K562 (cell line): ENCODE results near the gene CPNE9. TPM values are rescaled to one million over a fixed set of nuclear protein-coding genes. Genes with fewer than 3 reads are reported as not detected.

Experiments
- ATAC-seq: fragments of 200-7000 bp; cut with Tn5 transposase; 3 replicates; pipeline ENCODE4 v1.9.1; 2020; ENCODE audit warnings: moderate library complexity
- BruUV-seq: library from RNA; stranded (reverse); fragments of 400-500 nt; replicated peaks from 2 replicates; lab custom pipeline; 2021; lab: Mats Ljungman, UMichigan
- CTCF ChIA-PET: fragments of 300-600 bp; formaldehyde crosslinking; extraction: SDS; loops from one replicate; lab custom pipeline; 2021; ENCODE audit warnings: low intra/inter-chr PET ratio; lab: Yijun Ruan, JAX
- POLR2A ChIA-PET: fragments of 300-600, 350-650 bp; sonication (Branson Sonifier 250); formaldehyde crosslinking; extraction: SDS; loops from one replicate; lab custom pipeline; 2021; ENCODE audit warnings: antibody characterized with exemption, inconsistent platforms; lab: Yijun Ruan, JAX
- DNase-seq, 4 experiments: peaks; one replicate each; pipeline versions ENCODE4 v3.0.0 to v3.0.0-alpha.2; 2011 to 2018; ENCODE audit warnings: low spot score in 3 of 4, mixed read lengths in 3 of 4; ENCODE audit errors: extremely low read depth in 1 of 4
- FAIRE-seq: peaks from 2 replicates; lab custom pipeline; 2011; peaks lifted over from hg19 to GRCh38; lab: Jason Lieb, UNC
- H2AFZ ChIP-seq: 2 replicates; pipeline ENCODE4 v1.6.0; 2011; ENCODE audit warnings: low read depth, low read length, control low read depth, inconsistent platforms
- H3K27ac ChIP-seq: fragments of 200-600 bp; 3 replicates; pipeline ENCODE4 v1.8.0; 2011; ENCODE audit warnings: low read depth, mild to moderate bottlenecking, control low read depth, inconsistent platforms, low read length, moderate library complexity, mixed read lengths; ENCODE audit errors: extremely low read depth
- H3K27me3 ChIP-seq, 2 experiments: fragments of 300-600 bp in 1 of 2; 2 replicates in 1 of 2; 3 replicates in 1 of 2; pipeline versions ENCODE4 v1.6.0 to v1.8.0; 2011; ENCODE audit warnings: inconsistent platforms in 2 of 2, low read length in 2 of 2, mild to moderate bottlenecking in 1 of 2, mixed read lengths in 1 of 2, moderate library complexity in 1 of 2; ENCODE audit not compliant: control insufficient read depth in 2 of 2, insufficient read depth in 2 of 2
- H3K36me3 ChIP-seq: fragments of 300-600 bp; 3 replicates; pipeline ENCODE4 v1.8.0; 2011; ENCODE audit warnings: mild to moderate bottlenecking, low read length, inconsistent platforms; ENCODE audit not compliant: control insufficient read depth, insufficient read depth
- H3K4me1 ChIP-seq, 2 experiments: fragments of 200-600 bp in 1 of 2; replicated peaks in 1 of 2; 2 replicates in 1 of 2; 3 replicates in 1 of 2; pipeline versions ENCODE4 v1.5.1 to v1.8.0; 2011; ENCODE audit warnings: inconsistent platforms in 2 of 2, low read length in 2 of 2, mild to moderate bottlenecking in 1 of 2, mixed read lengths in 1 of 2, moderate library complexity in 1 of 2; ENCODE audit not compliant: control insufficient read depth in 2 of 2, insufficient read depth in 2 of 2
- H3K4me2 ChIP-seq: 2 replicates; pipeline ENCODE4 v1.6.1; 2011; ENCODE audit warnings: low read length, control low read depth, inconsistent platforms, mixed read lengths; ENCODE audit not compliant: insufficient read depth
- H3K4me3 ChIP-seq: fragments of 200-600 bp; sonication (generic), shearing (Covaris generic); 2 replicates; pipeline ENCODE4 v1.5.1; 2016; ENCODE audit warnings: control low read depth, inconsistent platforms
- H3K79me2 ChIP-seq: fragments of 200-600 bp; 3 replicates; pipeline ENCODE4 v1.8.0; 2011; ENCODE audit warnings: low read length, inconsistent platforms; ENCODE audit not compliant: control insufficient read depth, insufficient read depth
- H3K9ac ChIP-seq, 2 experiments: 2 replicates each; pipeline versions ENCODE4 v1.6.0 to v1.6.1; 2011; ENCODE audit warnings: low read depth in 2 of 2, low read length in 2 of 2, control low read depth in 1 of 2, inconsistent platforms in 1 of 2, mild to moderate bottlenecking in 1 of 2, mixed read lengths in 1 of 2; ENCODE audit not compliant: insufficient read depth in 1 of 2
- H3K9me1 ChIP-seq: one replicate; pipeline ENCODE4 v1.6.0; 2011; ENCODE audit warnings: inconsistent platforms, mild to moderate bottlenecking, low read length, moderate library complexity; ENCODE audit not compliant: control insufficient read depth, insufficient read depth
- H3K9me3 ChIP-seq: replicated peaks from 2 replicates; pipeline ENCODE4 v1.5.1; 2011; ENCODE audit warnings: low read depth, low read length, inconsistent platforms; ENCODE audit not compliant: control insufficient read depth, insufficient read depth
- H4K20me1 ChIP-seq: replicated peaks from 2 replicates; pipeline ENCODE4 v1.6.1; 2011; ENCODE audit warnings: low read length, inconsistent platforms, mixed read lengths; ENCODE audit not compliant: control insufficient read depth, insufficient read depth
- CCNT2 ChIP-seq: IDR thresholded peaks from 2 replicates; pipeline ENCODE4 v1.6.1; 2011; ENCODE audit warnings: borderline replicate concordance, low read depth, mild to moderate bottlenecking, moderate library complexity, mixed read lengths, low read length; ENCODE audit not compliant: insufficient read length; ENCODE audit errors: extremely low read depth
- FUS ChIP-seq: fragments of 200-400 bp; formaldehyde crosslinking; optimal IDR thresholded peaks from 2 replicates; pipeline ENCODE3; 2017; ENCODE audit warnings: low read depth, low read length
- GTF2F1 ChIP-seq: IDR thresholded peaks from 2 replicates; pipeline ENCODE4 v1.6.1; 2011; ENCODE audit warnings: low read depth, low read length, improper control_type of control experiment
- HEY1 ChIP-seq: fragments of 250-450 bp; sonication (Bioruptor Pico); IDR thresholded peaks from 2 replicates; pipeline ENCODE4 v1.5.0; 2020; ENCODE audit warnings: mild to moderate bottlenecking, moderate library complexity, borderline replicate concordance
- NONO ChIP-seq, 2 experiments: fragments of 200-400 bp in 1 of 2; fragments of 450-650 bp in 1 of 2; formaldehyde crosslinking in 1 of 2; IDR thresholded peaks; 2 replicates each; pipeline ENCODE4 v1.6.1; 2017; ENCODE audit warnings: low read depth in 2 of 2, mild to moderate bottlenecking in 2 of 2, moderate library complexity in 2 of 2, low read length in 1 of 2
- NR2F6 ChIP-seq: fragments of 450-650 bp; formaldehyde crosslinking; IDR thresholded peaks from 2 replicates; pipeline ENCODE4 v1.4.0; 2020; ENCODE audit warnings: mild to moderate bottlenecking
- RUNX1 ChIP-seq: sonication (generic); IDR thresholded peaks from 2 replicates; pipeline ENCODE4 v1.6.1; 2016; ENCODE audit warnings: antibody characterized with exemption, low read depth
- SUPT5H ChIP-seq: fragments of 450-650 bp; IDR thresholded peaks from 2 replicates; pipeline ENCODE4 v1.6.1; 2016
- TCF3 ChIP-seq: sonication (generic); formaldehyde crosslinking; IDR thresholded peaks from 2 replicates; pipeline ENCODE4 v1.4.0; 2020; ENCODE audit warnings: mild to moderate bottlenecking, missing genetic modification reagents
- ZKSCAN1 ChIP-seq: fragments of 150-350 bp; IDR thresholded peaks from 2 replicates; pipeline ENCODE4 v1.6.1; 2016; ENCODE audit warnings: low read depth, low read length
- ZKSCAN8 ChIP-seq: fragments of 200-800 bp; sonication (Bioruptor generic); IDR thresholded peaks from 2 replicates; pipeline ENCODE4 v1.6.1; 2016; ENCODE audit warnings: missing genetic modification characterization, missing compliant biosample characterization
- ZNF212 ChIP-seq: fragments of 450-650 bp; formaldehyde crosslinking; IDR thresholded peaks from 2 replicates; pipeline ENCODE4 v1.4.0; 2020; ENCODE audit warnings: mild to moderate bottlenecking
- WGBS: fragments of 100-300 bp; shearing (Covaris generic); methylation state at CpG from one replicate; pipeline ENCODE4 v1.1.6; 2016; ENCODE audit warnings: low coverage, mixed read lengths; ENCODE audit not compliant: insufficient coverage; ENCODE audit errors: missing lambda C conversion rate; 5-methylcytosine and 5-hydroxymethylcytosine counted together
- in situ Hi-C: fragments of 300-500 bp; cut with MboI; formaldehyde crosslinking; loops from 4 replicates; pipeline ENCODE4 v1.15.0; 2018; ENCODE audit warnings: inconsistent platforms, mixed read lengths
- intact Hi-C: fragments of 100-400 bp; cut with micrococcal nuclease; formaldehyde crosslinking; loops from 2 replicates; pipeline ENCODE4 v1.14.2; 2022
- polyA plus RNA-seq, 8 experiments: library from polyadenylated mRNA; depleted of rRNA in 4 of 8; stranded (reverse) in 5 of 8; unstranded in 3 of 8; fragments of >200 nt; fragmentation: Nextera tagmentation in 2 of 8; fragmentation: Illumina TruSeq in 1 of 8; extraction: Ambion mirVana in 2 of 8; extraction: Trizol in 1 of 8; gene quantifications; 2 replicates each; pipeline versions ENCODE4 v1.2.1 to v1.2.3, GENCODE V29; 2011 to 2014; ENCODE audit warnings: inconsistent platforms in 1 of 8, missing spikeins in 1 of 8
- total RNA-seq, 7 experiments: library from RNA; depleted of rRNA in 6 of 7; stranded (reverse); fragments of >200 nt in 6 of 7; fragmentation: Illumina TruSeq in 2 of 7; extraction: Trizol in 2 of 7; gene quantifications; 2 replicates each; pipeline versions ENCODE4 v1.2.1 to v1.2.3, GENCODE V29; 2011 to 2021; ENCODE audit warnings: low replicate concordance in 1 of 7
- TF ChIP-seq, protein P1 (sequence below): fragments of 450-650 bp; IDR thresholded peaks from 2 replicates; pipeline ENCODE4 v1.6.1; 2016; ENCODE audit warnings: low read depth

The CPNE9 gene
- total and polyA plus RNA-seq, 9 of the 15 experiments (the other 6 are each of a cell fraction or from before 2014, with no cell fraction given): 0.22 to 0.56 (median 0.29) TPM; not detected in 3

DNA sequence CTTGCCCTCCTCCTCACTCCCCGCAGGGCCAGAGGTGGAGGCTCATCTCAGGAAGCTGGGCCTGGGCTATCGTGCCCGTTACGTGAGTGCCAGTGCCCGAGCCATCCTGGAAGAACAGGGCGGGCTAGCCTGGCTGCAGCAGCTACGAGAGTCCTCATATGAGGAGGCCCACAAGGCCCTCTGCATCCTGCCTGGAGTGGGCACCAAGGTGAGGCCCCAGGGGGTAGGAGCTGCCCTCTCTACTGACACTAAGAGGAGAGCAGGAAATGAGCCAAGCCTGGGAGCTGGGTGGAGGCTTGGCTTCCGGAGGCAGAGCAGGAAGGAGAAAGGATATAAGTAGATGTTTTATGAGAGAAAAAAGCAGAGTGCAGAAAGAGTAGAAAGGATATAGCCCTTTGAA, 51.0 kb downstream of the CPNE9 start:
- FAIRE-seq: no peak

More for the DNA sequence above, 51.0 kb downstream of the CPNE9 start:
- no peak for TF ChIP-seq RUNX1
- TF ChIP-seq NR2F6: no peak
- no peak for TF ChIP-seq NONO (IDR thresholded peaks at IDR 0.05; ENCODE audit: low read depth in 2 of 2, low read length in 1 of 2)
- TF ChIP-seq CCNT2: no peak
- TF ChIP-seq GTF2F1: no peak
- TF ChIP-seq, protein P1, sequence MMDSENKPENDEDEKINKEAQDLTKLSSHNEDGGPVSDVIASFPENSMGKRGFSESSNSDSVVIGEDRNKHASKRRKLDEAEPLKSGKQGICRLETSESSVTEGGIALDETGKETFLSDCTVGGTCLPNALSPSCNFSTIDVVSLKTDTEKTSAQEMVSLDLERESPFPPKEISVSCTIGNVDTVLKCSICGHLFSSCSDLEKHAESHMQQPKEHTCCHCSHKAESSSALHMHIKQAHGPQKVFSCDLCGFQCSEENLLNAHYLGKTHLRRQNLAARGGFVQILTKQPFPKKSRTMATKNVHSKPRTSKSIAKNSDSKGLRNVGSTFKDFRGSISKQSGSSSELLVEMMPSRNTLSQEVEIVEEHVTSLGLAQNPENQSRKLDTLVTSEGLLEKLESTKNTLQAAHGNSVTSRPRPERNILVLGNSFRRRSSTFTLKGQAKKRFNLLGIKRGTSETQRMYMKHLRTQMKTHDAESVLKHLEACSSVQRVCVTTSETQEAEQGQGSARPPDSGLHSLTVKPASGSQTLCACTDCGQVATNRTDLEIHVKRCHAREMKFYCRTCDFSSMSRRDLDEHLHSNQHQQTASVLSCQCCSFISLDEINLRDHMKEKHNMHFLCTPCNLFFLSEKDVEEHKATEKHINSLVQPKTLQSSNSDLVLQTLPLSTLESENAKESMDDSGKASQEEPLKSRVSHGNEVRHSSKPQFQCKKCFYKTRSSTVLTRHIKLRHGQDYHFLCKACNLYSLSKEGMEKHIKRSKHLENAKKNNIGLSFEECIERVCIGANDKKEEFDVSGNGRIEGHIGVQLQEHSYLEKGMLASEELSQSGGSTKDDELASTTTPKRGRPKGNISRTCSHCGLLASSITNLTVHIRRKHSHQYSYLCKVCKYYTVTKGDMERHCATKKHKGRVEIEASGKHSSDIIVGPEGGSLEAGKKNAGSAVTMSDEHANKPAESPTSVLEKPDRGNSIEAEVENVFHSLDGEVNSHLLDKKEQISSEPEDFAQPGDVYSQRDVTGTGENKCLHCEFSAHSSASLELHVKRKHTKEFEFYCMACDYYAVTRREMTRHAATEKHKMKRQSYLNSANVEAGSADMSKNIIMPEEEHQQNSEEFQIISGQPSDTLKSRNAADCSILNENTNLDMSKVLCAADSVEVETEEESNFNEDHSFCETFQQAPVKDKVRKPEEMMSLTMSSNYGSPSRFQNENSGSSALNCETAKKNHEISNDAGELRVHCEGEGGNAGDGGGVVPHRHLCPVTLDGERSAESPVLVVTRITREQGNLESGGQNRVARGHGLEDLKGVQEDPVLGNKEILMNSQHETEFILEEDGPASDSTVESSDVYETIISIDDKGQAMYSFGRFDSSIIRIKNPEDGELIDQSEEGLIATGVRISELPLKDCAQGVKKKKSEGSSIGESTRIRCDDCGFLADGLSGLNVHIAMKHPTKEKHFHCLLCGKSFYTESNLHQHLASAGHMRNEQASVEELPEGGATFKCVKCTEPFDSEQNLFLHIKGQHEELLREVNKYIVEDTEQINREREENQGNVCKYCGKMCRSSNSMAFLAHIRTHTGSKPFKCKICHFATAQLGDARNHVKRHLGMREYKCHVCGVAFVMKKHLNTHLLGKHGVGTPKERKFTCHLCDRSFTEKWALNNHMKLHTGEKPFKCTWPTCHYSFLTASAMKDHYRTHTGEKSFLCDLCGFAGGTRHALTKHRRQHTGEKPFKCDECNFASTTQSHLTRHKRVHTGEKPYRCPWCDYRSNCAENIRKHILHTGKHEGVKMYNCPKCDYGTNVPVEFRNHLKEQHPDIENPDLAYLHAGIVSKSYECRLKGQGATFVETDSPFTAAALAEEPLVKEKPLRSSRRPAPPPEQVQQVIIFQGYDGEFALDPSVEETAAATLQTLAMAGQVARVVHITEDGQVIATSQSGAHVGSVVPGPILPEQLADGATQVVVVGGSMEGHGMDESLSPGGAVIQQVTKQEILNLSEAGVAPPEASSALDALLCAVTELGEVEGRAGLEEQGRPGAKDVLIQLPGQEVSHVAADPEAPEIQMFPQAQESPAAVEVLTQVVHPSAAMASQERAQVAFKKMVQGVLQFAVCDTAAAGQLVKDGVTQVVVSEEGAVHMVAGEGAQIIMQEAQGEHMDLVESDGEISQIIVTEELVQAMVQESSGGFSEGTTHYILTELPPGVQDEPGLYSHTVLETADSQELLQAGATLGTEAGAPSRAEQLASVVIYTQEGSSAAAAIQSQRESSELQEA: no peak
- TF ChIP-seq HEY1 (CRISPR knock-in tag): no peak
- TF ChIP-seq SUPT5H: no peak
- no peak for TF ChIP-seq TCF3 (CRISPR knock-in tag)
- TF ChIP-seq ZKSCAN1: no peak
- TF ChIP-seq ZKSCAN8 (CRISPR knock-in tag): no peak
- TF ChIP-seq FUS: no peak
- no peak for TF ChIP-seq ZNF212
- H4K20me1 ChIP-seq: no peaks in the 10 kb centered on the region
- DNase-seq (no peak), ATAC-seq (no peak)
- ChIA-PET CTCF (no interaction called here), POLR2A (interaction anchor here (0.9 to 1.7 kb wide), 7 partner anchors 9 to 122 kb away, joined by 3 to 8 read pairs (median 5); no protein-coding TSS in a partner anchor)
- in situ Hi-C loops: no loop called here
- no peaks in the 10 kb centered on the region for H3K9me1 ChIP-seq
- no peak overlapping the region for H2AFZ ChIP-seq
- no TSS peak for BruUV-seq
- 87% methylated on average over 8 of the region's 8 CpGs for WGBS
- peaks cover 57% of the 10 kb centered on the region for H3K36me3 ChIP-seq
- H3K9me3 ChIP-seq: no peaks in the 10 kb centered on the region
- H3K4me3 ChIP-seq: no peak overlapping the region
- H3K4me2 ChIP-seq: no peak overlapping the region
- H3K4me1 ChIP-seq: peaks cover 9 to 24% of the 10 kb centered on the region in 2 experiments; a peak in 4 of 5 replicates
- peaks cover 16% of the 10 kb centered on the region for H3K79me2 ChIP-seq
- intact Hi-C loops: no loop called here
- H3K27me3 ChIP-seq: no peaks in the 10 kb centered on the region
- peak overlapping the region in 1 of 2 experiments; percentile 37; a peak in 2 of 4 replicates for H3K9ac ChIP-seq
- no peak overlapping the region for H3K27ac ChIP-seq
